Vagina (tissue), 2 donors: ENCODE results near the gene TMEM114. TPM values are rescaled to one million over a fixed set of nuclear protein-coding genes. Genes with fewer than 3 reads are reported as not detected.
"Not testable (repeated sequence)": the region's sequence is repeated elsewhere in the genome, so short reads cannot be mapped to it uniquely, and the experiment has no call there.

ENCODE experiments used
- DNase-seq, 2 donors: peaks; one replicate each; pipeline ENCODE4 v3.0.0-alpha.2; 2017; ENCODE audit errors: extremely low spot score in 2 of 2
- H3K27ac ChIP-seq: fragments of 200-600 bp; sonication (generic); one replicate; pipeline ENCODE4 v1.5.1; 2019
- H3K27me3 ChIP-seq: fragments of 200-600 bp; sonication (generic); one replicate; pipeline ENCODE4 v1.5.1; 2019
- H3K36me3 ChIP-seq, 2 donors: fragments of 200-600 bp; sonication (generic); one replicate each; pipeline ENCODE4 v1.5.1; 2017 to 2019
- H3K4me1 ChIP-seq: fragments of 200-600 bp; sonication (generic); one replicate; pipeline ENCODE4 v1.5.1; 2019
- H3K4me3 ChIP-seq, 2 donors: fragments of 200-600 bp; sonication (generic); 1 replicate in 1 of 2; 2 replicates in 1 of 2; pipeline ENCODE4 v1.5.1; 2016 to 2019
- H3K9me3 ChIP-seq: fragments of 200-600 bp; sonication (generic); one replicate; pipeline ENCODE4 v1.5.1; 2019
- CTCF ChIP-seq, 3 experiments: fragments of 450-650 bp in 2 of 3; fragments of 200-600 bp in 1 of 3; sonication (generic) in 1 of 3; IDR thresholded peaks; one replicate each; pipeline ENCODE4 v1.5.1; 2017 to 2019; ENCODE audit warnings: antibody characterized with exemption in 3 of 3, mild to moderate bottlenecking in 2 of 3, moderate library complexity in 2 of 3
- POLR2A ChIP-seq, 2 donors: fragments of 450-650 bp; IDR thresholded peaks; one replicate each; pipeline ENCODE4 v1.6.1; 2017; ENCODE audit warnings: antibody characterized with exemption in 2 of 2, mild to moderate bottlenecking in 2 of 2, moderate library complexity in 2 of 2
- POLR2AphosphoS5 ChIP-seq, 2 donors: sonication (generic); formaldehyde crosslinking; IDR thresholded peaks; one replicate each; pipeline ENCODE4 v1.9.0; 2017; ENCODE audit warnings: antibody characterized with exemption in 2 of 2, mild to moderate bottlenecking in 2 of 2, low read depth in 1 of 2; ENCODE audit not compliant: insufficient read depth in 1 of 2
- intact Hi-C: fragments of 100-400 bp; cut with DNase I; formaldehyde crosslinking; loops from one replicate; pipeline ENCODE4 v1.15.1; 2023
- total RNA-seq: library from RNA; depleted of rRNA; stranded (reverse); fragments of >200 nt; gene quantifications from one replicate; pipeline ENCODE4 v1.2.3, GENCODE V29; 2016

Gene TMEM114
- total RNA-seq, 1 donor from 2014 or later, result not detected

GRCh38 chr16:8571061-8571596 lies 19.2 kb downstream of the TMEM114 start:
- intact Hi-C loops, result no loop called here
- Histone ChIP-seq H3K9me3 (no peaks in the 10 kb centered on the region), H3K27ac (no peak overlapping the region), H3K4me3 (no peak overlapping the region), H3K27me3 (no peaks in the 10 kb centered on the region), H3K36me3 (no peaks in the 10 kb centered on the region), H3K4me1 (no peaks in the 10 kb centered on the region)
- DNase-seq, result no peak
- TF ChIP-seq POLR2AphosphoS5 (IDR thresholded peaks at IDR 0.05; ENCODE audit: insufficient read depth in 1 of 2, low read depth in 1 of 2), result no peak
- TF ChIP-seq POLR2A (IDR thresholded peaks at IDR 0.05), result no peak
- no peak for TF ChIP-seq CTCF (IDR thresholded peaks at IDR 0.05)

GRCh38 chr16:8570393-8570792 lies 19.9 kb downstream of the TMEM114 start:
- DNase-seq, H3K4me3 ChIP-seq, H3K27ac ChIP-seq, H3K36me3 ChIP-seq, H3K9me3 ChIP-seq, H3K4me1 ChIP-seq, H3K27me3 ChIP-seq, intact Hi-C loops: not testable (repeated sequence)

GRCh38 chr16:8569650-8570346 lies 20.5 kb downstream of the TMEM114 start:
- TF ChIP-seq POLR2A (IDR thresholded peaks at IDR 0.05) (no peak), CTCF (IDR thresholded peaks at IDR 0.05) (no peak), POLR2AphosphoS5 (IDR thresholded peaks at IDR 0.05; ENCODE audit: insufficient read depth in 1 of 2, low read depth in 1 of 2) (no peak)
- H3K27ac ChIP-seq, result no peak overlapping the region
- H3K9me3 ChIP-seq, result no peaks in the 10 kb centered on the region
- intact Hi-C loops, result loop anchor here (5.0 kb wide), 1 partner anchor 313 kb away; the partner anchor contains the start of gene LITAFD
- H3K27me3 ChIP-seq, result no peaks in the 10 kb centered on the region
- H3K4me1 ChIP-seq, result no peaks in the 10 kb centered on the region
- H3K4me3 ChIP-seq, result no peak overlapping the region
- H3K36me3 ChIP-seq, result no peaks in the 10 kb centered on the region
- no peak for DNase-seq

GRCh38 chr16:8568231-8568617 lies 22.1 kb downstream of the TMEM114 start:
- H3K4me1 ChIP-seq, result no peaks in the 10 kb centered on the region
- H3K27ac ChIP-seq, result no peak overlapping the region
- no peaks in the 10 kb centered on the region for H3K27me3 ChIP-seq
- H3K9me3 ChIP-seq, result no peaks in the 10 kb centered on the region
- no peaks in the 10 kb centered on the region for H3K36me3 ChIP-seq
- H3K4me3 ChIP-seq, result no peak overlapping the region
- no peak for DNase-seq
- intact Hi-C loops, result loop anchor here (5.0 kb wide), 1 partner anchor 314 kb away; the partner anchor contains the start of gene LITAFD
- no peak for TF ChIP-seq POLR2AphosphoS5 (IDR thresholded peaks at IDR 0.05; ENCODE audit: insufficient read depth in 1 of 2, low read depth in 1 of 2)
- no peak for TF ChIP-seq CTCF (IDR thresholded peaks at IDR 0.05)
- no peak for TF ChIP-seq POLR2A (IDR thresholded peaks at IDR 0.05)

- Histone ChIP-seq H3K27ac (no peak overlapping the region), H3K4me3 (no peak overlapping the region), H3K4me1 (no peaks in the 10 kb centered on the region), H3K9me3 (no peaks in the 10 kb centered on the region), H3K36me3 (no peaks in the 10 kb centered on the region), H3K27me3 (no peaks in the 10 kb centered on the region)
- intact Hi-C loops, result loop anchor here (5.0 kb wide), 1 partner anchor 315 kb away; the partner anchor contains the start of gene LITAFD
- no peak for DNase-seq
- TF ChIP-seq CTCF (IDR thresholded peaks at IDR 0.05) (peak; percentile 95 to 99 (median 97)), POLR2A (IDR thresholded peaks at IDR 0.05) (no peak)
Observed at GRCh38 chr16:8567355-8568230, 22.7 kb downstream of the TMEM114 start.
